OCI-LY1 (cell line): ENCODE measurements around the gene AAK1.
A peak's percentile ranks its signal among the peaks of the same experiment; 100 is the strongest.

Experiments
- H2AFZ ChIP-seq: fragments of 200-600 bp; sonication (generic), shearing (Covaris generic); 2 replicates; pipeline ENCODE4 v1.6.0; 2014; ENCODE audit warnings: antibody characterized with exemption, mild to moderate bottlenecking, low read length
- H3F3A ChIP-seq: fragments of 200-600 bp; sonication (generic), shearing (Covaris generic); 2 replicates; pipeline ENCODE4 v1.6.0; 2014; ENCODE audit warnings: mild to moderate bottlenecking, antibody characterized with exemption, low read length, moderate library complexity; ENCODE audit not compliant: insufficient read depth
- H3K27ac ChIP-seq: fragments of 200-600 bp; sonication (generic); 2 replicates; pipeline ENCODE4 v1.5.1; 2014; ENCODE audit warnings: low read length, mixed run types, mild to moderate bottlenecking, low read depth; ENCODE audit not compliant: poor library complexity, severe bottlenecking
- H3K27me3 ChIP-seq: fragments of 200-600 bp; sonication (generic); 2 replicates; pipeline ENCODE4 v1.6.0; 2014; ENCODE audit warnings: antibody characterized with exemption, mild to moderate bottlenecking, low read length, moderate library complexity; ENCODE audit not compliant: insufficient read depth
- H3K36me3 ChIP-seq: fragments of 200-600 bp; sonication (generic); 2 replicates; pipeline ENCODE4 v1.6.1; 2014; ENCODE audit warnings: mild to moderate bottlenecking, antibody characterized with exemption, low read length, moderate library complexity, mixed read lengths; ENCODE audit not compliant: insufficient read depth
- H3K4me1 ChIP-seq: fragments of 200-600 bp; sonication (generic); 2 replicates; pipeline ENCODE4 v1.5.1; 2014; ENCODE audit warnings: mild to moderate bottlenecking, low read length, moderate library complexity; ENCODE audit not compliant: insufficient read depth, severe bottlenecking
- H3K4me2 ChIP-seq: fragments of 200-600 bp; sonication (generic), shearing (Covaris generic); 2 replicates; pipeline ENCODE4 v1.6.1; 2014; ENCODE audit warnings: low read length
- H3K4me3 ChIP-seq: fragments of 200-600 bp; sonication (generic); 2 replicates; pipeline ENCODE4 v1.5.1; 2014; ENCODE audit warnings: low read length, low read depth, mild to moderate bottlenecking, mixed read lengths; ENCODE audit not compliant: poor library complexity, severe bottlenecking
- H3K79me2 ChIP-seq: fragments of 200-600 bp; shearing (Covaris generic); 2 replicates; pipeline ENCODE4 v1.6.1; 2016; ENCODE audit warnings: mixed run types, low read length, mixed read lengths; ENCODE audit not compliant: insufficient read depth
- H3K9ac ChIP-seq: fragments of 200-600 bp; sonication (generic), shearing (Covaris generic); 2 replicates; pipeline ENCODE4 v1.6.1; 2014; ENCODE audit warnings: mild to moderate bottlenecking, low read length, mixed read lengths
- H3K9me2 ChIP-seq: fragments of 200-600 bp; sonication (generic), shearing (Covaris generic); 2 replicates; pipeline ENCODE4 v1.6.1; 2014; ENCODE audit warnings: low read depth, mild to moderate bottlenecking, low read length, mixed read lengths
- H3K9me3 ChIP-seq: fragments of 200-600 bp; shearing (Covaris generic); 2 replicates; pipeline ENCODE4 v1.6.1; 2014; ENCODE audit warnings: low read length, mixed read lengths
- H4K20me1 ChIP-seq: fragments of 200-600 bp; sonication (generic), shearing (Covaris generic); 2 replicates; pipeline ENCODE4 v1.6.0; 2016; ENCODE audit warnings: mild to moderate bottlenecking, low read length; ENCODE audit not compliant: insufficient read depth
- CTCF ChIP-seq: fragments of 200-600 bp; sonication (generic), shearing (Covaris generic); IDR thresholded peaks from 2 replicates; pipeline ENCODE4 v1.5.1; 2017; ENCODE audit warnings: mild to moderate bottlenecking, antibody characterized with exemption, low read length, moderate library complexity, mixed read lengths
- EZH2 ChIP-seq: fragments of 200-600 bp; sonication (generic), shearing (Covaris generic); IDR thresholded peaks from 2 replicates; pipeline ENCODE4 v1.8.0; 2017; ENCODE audit warnings: borderline replicate concordance, mixed run types, mild to moderate bottlenecking, antibody characterized with exemption, low read length, moderate library complexity, mixed read lengths

Gene AAK1

GRCh38 chr2:69643602-69644505 lies at the start of gene AAK1:
Gene AAK1, minus strand, starts transcription at chr2:69643739. Its CDS starts 699 bp downstream, at chr2:69643040.
- peaks cover 57% of the 10 kb centered on the region for H3K4me1 ChIP-seq
- no peaks in the 10 kb centered on the region for H3K79me2 ChIP-seq
- H3K9me2 ChIP-seq: no peaks in the 10 kb centered on the region
- peak within 1 kb of the TSS; percentile 73 for H3K9ac ChIP-seq
- H3K4me2 ChIP-seq: peak within 1 kb of the TSS; percentile 81
- TF ChIP-seq CTCF (no peak), EZH2 (no peak)
- peak within 1 kb of the TSS; percentile 76 for H3K27ac ChIP-seq
- H3K4me3 ChIP-seq: peak within 1 kb of the TSS; percentile 78
- peak within 1 kb of the TSS; percentile 12; the same call in 1 of the 2 replicates for H2AFZ ChIP-seq
- peaks cover 4% of the 10 kb centered on the region for H3K36me3 ChIP-seq
- H3K9me3 ChIP-seq: no peaks in the 10 kb centered on the region
- no peaks in the 10 kb centered on the region for H4K20me1 ChIP-seq
- H3K27me3 ChIP-seq: no peaks in the 10 kb centered on the region
- H3F3A ChIP-seq: no peaks in the 10 kb centered on the region

GRCh38 chr2:69692424-69692823 lies 48.9 kb upstream of the AAK1 start:
- Histone ChIP-seq H3K9ac (no peak overlapping the region), H4K20me1 (no peaks in the 10 kb centered on the region), H3K4me3 (no peak overlapping the region), H3K79me2 (no peaks in the 10 kb centered on the region), H3K4me2 (no peak overlapping the region), H3K27me3 (no peaks in the 10 kb centered on the region), H3K27ac (peak overlapping the region; percentile 71), H2AFZ (no peak overlapping the region), H3K36me3 (no peaks in the 10 kb centered on the region), H3F3A (no peaks in the 10 kb centered on the region), H3K9me2 (no peaks in the 10 kb centered on the region), H3K4me1 (peaks cover 35% of the 10 kb centered on the region), H3K9me3 (no peaks in the 10 kb centered on the region)
- no peak for TF ChIP-seq EZH2
- no peak for TF ChIP-seq CTCF

GRCh38 chr2:69689969-69690368 lies 46.4 kb upstream of the AAK1 start:
- TF ChIP-seq EZH2 (no peak), CTCF (no peak)
- Histone ChIP-seq H3K9me2 (no peaks in the 10 kb centered on the region), H3K4me2 (no peak overlapping the region), H3K9me3 (no peaks in the 10 kb centered on the region), H4K20me1 (no peaks in the 10 kb centered on the region), H3F3A (0 out of 2 replicates have a peak, but pooled peaks cover 3% of the 10 kb centered on the region), H2AFZ (no peak overlapping the region), H3K36me3 (no peaks in the 10 kb centered on the region), H3K79me2 (no peaks in the 10 kb centered on the region), H3K4me3 (no peak overlapping the region), H3K27me3 (no peaks in the 10 kb centered on the region), H3K27ac (no peak overlapping the region), H3K9ac (no peak overlapping the region), H3K4me1 (peaks cover 29% of the 10 kb centered on the region)
